ENCODE results near the gene ARHGEF16.

ARHGEF16 gene

DNA sequence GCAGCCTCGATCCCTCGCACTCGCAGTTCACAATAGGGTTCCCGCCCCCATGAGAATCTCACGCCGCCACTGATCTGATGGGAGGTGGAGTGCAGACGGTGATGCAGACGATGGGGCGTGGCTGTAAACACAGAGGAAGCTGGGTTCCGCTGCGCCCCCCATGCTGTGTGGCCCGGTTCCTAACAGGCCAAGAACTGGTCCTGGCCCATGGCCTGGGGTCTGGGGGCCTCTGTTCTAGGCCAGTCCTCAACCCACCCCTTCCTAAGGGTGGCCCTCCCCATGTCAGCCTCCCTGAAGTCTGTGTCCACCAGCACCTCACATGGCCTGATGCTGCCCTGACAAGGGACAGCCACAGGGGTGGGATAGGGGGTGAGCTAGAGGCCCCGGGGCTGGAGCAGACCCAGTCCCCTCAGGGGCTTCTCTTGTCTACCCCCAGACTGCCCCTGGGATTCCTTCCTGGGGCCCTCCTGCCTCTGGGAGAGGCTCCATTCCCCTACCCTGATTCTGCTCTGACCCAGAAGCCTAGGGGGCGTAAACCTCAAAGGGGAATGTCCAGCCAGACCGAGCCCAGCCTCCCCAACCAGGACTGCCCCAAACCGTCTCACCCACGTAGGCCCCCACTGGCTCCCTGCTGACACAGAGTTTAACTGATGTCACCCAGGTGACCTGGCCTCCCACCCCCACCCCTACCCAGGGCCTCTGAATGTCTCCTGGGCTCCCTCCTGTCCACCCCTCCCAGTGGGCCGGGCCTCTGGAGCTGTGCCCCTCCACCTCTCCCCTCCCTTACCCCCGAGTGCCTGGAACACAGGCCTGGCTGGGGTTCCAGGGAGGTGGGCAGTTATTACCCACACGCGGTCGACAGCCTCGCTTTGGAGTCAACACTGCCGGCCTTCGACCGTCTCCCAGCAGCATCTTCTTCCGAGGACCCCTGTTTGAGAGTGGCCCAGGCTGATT, 14.8 kb upstream of the ARHGEF16 start:
- no peak for DNase-seq

- no peak for DNase-seq
These were observed 14.2 kb upstream of the ARHGEF16 start for GRCh38 chr1:3440300-3440681.

DNA sequence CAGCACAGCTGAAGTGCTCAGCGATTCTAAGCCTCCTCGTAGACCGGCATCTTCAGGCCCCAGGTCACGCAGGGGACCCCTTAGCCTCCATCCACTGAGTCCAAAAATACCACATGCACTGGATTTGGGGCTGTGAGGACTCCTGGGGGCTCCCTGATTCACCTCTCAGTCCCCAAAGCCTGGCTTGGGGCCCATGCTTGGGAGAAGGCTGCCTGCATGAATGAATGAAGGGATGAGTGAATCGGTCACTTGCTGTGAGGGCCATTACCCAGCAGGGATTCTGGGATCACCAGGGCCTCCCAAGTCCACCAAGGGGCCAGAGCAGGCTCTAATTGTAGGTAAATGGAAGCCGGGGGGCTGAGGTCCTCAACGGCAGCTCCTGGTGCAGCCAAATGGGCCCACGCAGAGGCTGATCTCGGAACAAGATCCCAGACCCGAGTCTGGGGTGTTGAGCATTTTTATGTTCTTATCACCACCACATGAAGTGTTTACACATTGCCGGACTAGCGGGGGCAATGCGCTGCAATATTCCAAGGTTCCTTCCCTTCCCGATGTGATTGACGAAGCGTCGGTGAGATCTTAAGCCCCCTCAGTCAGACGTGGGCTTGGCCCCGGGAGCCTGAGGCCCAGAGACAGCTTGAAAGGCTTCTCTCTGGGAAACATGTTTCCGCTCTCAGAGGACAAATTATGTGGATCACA, 13.6 kb upstream of the ARHGEF16 start:
- DNase-seq = no peak

- DNase-seq = no peak
These were observed 13.0 kb upstream of the ARHGEF16 start for GRCh38 chr1:3441410-3441847.

DNA sequence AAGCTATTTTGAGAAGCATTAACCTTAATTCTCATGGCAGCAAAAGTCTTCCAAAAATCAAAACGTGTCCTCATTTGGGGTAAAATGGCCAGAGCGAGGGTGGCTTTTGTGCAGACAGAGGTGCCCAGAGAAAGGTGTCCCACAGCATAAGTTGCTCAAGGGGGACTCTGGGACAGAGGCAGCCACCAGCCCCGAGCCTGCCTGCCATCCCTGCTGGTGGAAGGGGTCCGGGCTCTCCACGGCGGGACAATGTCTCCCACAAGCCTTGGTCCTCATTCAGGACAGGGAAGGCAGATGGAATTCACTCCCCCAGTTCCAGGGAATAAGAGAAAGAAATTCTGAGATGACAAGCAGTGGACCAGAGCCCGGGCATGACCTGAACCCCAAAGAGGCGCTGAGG, 12.6 kb upstream of the ARHGEF16 start:
- no peak for DNase-seq

DNA sequence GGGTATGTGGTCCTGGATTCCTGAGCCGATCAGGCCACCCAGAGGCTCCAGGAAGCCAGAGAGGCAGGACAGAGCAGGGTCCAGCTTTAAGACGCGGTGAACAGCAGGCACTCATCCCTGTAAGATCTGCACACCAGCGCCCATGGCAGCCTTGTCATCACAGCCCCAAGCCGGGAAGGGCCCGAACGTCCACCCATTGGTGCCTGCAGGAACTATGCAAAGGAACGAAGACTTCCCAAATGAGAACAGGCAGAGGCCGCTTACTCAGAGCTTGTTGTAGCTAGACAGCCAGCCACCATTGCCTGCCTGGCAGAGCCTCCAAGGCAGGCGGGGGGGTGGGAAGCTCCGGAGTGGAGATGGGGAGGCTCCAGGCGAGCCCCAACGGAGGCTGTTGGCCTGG, 12.1 kb upstream of the ARHGEF16 start:
- DNase-seq = no peak

GRCh38 chr1:3442901-3443300, 11.6 kb upstream of the ARHGEF16 start:
- DNase-seq = no peak

GRCh38 chr1:3443807-3444206, 10.7 kb upstream of the ARHGEF16 start:
- DNase-seq = no peak

- no peak for DNase-seq
These were observed 10.2 kb upstream of the ARHGEF16 start for GRCh38 chr1:3444298-3444697.

- no peak for DNase-seq
These were observed 9.7 kb upstream of the ARHGEF16 start for GRCh38 chr1:3444736-3445135.

- DNase-seq = no peak
These were observed 4.1 kb upstream of the ARHGEF16 start for GRCh38 chr1:3450202-3450863.

DNA sequence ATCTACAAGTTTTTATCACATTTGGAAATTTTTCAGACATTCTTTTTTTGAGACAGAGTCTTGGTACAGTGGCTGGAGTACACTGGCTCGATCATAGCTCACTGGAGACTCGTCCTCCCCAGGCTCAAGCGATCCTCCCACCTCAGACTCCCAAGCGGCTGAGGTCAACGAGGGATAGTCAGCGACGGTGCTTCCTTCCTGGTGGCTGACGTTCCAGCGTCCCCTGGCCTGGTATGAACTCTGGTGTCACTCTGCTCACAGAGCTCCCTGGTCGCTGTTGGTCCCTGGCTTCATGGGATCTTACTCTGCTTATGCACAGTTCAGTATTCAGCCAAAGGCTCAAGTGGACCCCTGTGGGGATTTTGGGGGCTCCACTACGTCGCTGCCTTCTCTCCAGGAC, 3.5 kb upstream of the ARHGEF16 start:
- no peak for DNase-seq

DNA sequence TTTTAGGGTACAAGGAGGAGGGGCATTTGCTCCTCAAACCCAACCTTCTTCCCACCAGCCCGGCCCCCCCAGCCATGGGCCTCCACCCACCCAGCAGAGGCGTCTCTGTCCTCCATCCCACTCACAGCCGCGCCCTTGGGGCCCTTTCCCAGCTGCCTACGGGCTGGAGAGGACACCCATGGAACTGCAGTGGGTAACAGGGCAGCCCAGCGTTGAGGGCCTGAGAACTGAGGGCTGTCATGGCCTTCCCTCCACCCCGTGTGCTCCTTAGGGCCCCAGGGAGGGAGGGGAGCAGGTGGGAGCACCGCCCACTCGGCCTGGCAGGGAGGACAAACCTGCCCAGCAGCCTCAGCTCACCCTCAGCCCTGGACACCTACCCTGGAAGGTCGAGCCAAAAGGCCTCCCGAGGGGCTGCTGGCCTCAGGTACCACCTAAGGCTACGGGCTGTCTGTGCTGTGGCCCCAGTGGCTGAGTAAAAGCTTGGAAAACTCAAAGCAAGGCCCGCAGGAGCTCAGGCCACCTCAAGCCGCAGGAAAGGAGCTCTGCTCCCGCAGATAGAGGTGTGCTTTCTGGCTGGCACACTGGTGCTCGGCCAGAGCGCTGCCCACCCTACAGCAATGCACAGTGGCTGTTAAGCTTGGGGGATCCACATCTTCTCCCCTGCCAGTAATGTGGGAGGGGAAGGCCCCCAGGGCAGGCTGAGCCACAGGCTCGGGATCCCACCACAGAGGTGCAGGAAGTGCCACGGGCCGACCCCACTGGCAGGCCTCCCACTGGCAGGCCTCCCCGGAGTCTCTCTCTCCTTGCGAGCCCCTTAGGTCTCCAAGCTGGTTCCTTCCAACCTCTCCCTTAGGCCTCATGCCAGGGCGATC, 2.2 kb upstream of the ARHGEF16 start:
- DNase-seq = no peak

GRCh38 chr1:3452866-3453175, 1.6 kb upstream of the ARHGEF16 start:
- no peak for DNase-seq

GRCh38 chr1:3453203-3453761, 1.2 kb upstream of the ARHGEF16 start:
- peak; percentile 58 for DNase-seq

DNA sequence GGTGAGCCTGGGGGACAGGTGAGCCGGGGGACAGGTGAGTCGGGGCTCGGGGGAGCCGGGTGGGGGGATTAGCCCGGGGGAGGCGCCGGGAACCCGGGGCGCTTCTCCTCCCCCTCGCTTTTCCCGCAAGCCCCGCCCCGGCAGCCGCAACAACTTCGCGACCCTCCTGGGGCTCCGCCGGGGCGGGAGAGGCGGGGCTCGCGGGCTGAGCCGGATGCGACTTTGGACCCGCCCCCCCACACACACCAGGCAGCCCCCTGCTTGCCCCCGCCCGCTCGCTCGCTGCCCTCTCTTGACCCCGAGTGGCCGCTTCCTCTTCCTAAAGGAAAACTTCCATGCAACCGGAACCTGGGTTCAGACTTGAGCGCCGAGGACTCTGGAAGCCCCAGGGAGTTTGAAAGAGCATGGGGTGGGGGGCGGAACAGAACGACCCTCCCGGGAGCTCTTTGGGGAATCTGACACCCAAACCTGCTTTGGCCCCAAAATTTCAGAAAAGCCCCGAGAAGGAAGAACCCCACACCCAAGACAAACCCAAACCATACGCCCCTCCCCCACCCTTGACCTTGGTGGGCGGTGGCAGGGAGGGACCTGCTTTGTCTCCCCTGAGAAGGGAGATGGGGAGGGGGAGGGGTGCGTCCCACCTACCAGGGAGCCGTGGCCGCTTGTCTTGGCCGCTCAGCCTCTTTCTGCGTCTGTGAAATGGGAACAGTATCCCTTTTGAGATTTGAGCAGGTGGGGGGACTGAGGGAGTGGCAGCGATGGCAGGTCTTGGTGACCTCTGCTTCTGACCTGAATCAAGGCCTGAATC, 550 bp downstream of the ARHGEF16 start:
- no peak for DNase-seq

- DNase-seq = no peak
These were observed 1.4 kb downstream of the ARHGEF16 start for GRCh38 chr1:3455670-3456448.

DNA sequence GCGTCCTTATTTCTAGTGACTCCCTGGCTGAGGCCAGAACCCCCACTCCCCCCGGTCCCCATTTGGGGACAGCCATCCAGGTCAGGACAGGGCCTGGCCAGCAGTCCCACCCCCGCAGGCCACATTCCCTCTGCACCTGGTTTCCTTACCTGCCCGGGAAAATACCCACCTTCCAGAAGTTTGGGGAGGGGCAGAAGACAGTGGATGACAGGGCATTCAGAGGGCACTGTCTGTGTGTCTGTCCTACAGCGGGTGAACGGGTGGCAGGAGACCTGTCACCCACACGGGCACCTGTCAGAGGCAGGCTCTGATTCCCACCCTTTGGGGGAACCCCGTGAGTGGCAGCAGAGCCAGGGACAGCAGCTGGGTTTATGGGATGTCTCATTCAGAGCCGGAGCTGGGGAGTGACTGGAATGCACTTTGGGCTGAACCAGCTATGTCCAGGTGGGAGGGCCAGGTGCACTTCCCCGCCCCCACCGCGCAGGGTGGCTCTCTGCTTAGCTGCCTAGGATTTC, 2.0 kb downstream of the ARHGEF16 start:
- DNase-seq = no peak

DNA sequence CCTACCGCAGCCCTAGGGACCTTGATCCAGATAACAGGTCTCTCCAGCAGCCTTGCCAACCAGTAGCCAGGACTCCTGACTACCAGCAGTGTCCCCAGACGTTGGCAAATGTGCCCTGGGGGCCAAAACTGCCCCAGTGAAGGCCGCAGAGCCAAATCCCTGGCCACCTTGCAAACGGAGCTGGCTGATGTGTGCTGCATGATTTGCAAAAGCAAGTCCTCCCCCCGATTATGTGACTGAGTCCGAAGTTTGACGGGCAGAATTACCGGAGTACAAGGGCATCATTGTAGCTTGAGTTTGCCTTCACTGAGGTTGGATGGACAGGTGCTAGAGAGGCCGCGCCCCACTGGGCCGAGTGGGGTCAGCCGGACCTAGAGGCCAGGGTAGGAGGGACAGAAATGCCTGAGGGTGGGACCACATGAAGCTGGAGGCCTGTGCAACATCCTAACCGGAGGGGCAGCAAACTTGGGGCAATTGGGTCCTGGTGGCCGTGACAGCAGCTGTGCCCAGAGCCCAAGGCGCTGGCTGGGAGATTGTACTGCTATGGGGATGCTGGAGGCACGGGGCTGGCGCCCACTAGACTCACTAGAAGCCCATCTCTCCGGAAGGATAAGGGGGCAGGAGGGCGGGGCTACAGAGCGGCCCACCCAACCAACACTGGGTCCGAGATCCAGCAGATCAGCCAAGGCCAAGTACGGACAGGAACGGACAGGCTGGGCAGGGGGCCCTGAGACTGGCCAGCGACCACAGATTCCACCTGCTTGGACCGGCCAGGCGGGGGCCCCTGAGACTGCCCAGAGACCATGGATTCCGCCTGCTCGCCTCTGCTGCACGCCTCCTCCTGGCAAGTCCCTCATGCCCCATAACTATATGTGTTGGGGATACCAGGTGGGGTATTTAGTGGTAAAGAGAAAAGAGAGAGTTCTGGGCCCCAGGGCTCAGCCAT, 2.8 kb downstream of the ARHGEF16 start:
- DNase-seq = no peak

All from fibroblast of skin of scalp (primary cell).